GM13977 (cell line): ENCODE measurements around the gene THRB.
"Not testable (repeated sequence)": the region's sequence is repeated elsewhere in the genome, so short reads cannot be mapped to it uniquely, and the experiment has no call there.

Experiments
- DNase-seq: peaks from one replicate; pipeline ENCODE4 v3.0.0; 2012; ENCODE audit warnings: low spot score
- CTCF ChIP-seq: IDR thresholded peaks from 2 replicates; pipeline ENCODE4 v1.5.1; 2012; ENCODE audit warnings: mild to moderate bottlenecking, control low read depth; ENCODE audit not compliant: insufficient read depth; ENCODE audit errors: extremely low read depth, missing control alignments
- in situ Hi-C: fragments of 300-500 bp; cut with MboI; formaldehyde crosslinking; loops from one replicate; pipeline ENCODE4 v1.12.0; 2022; ENCODE audit warnings: low sequenced_read_pairs, low pct_unique_long_range_greater_than_20kb, mixed read lengths, inconsistent platforms; ENCODE audit not compliant: unreplicated experiment

The THRB gene

GRCh38 chr3:24419067-24419791 is 75.4 kb downstream of the THRB start:
- no peak for DNase-seq
- in situ Hi-C loops, result no loop called here
- no peak for TF ChIP-seq CTCF

- in situ Hi-C loops, result no loop called here
- no peak for DNase-seq
- no peak for TF ChIP-seq CTCF
Observed at GRCh38 chr3:24417730-24418129, 76.9 kb downstream of the THRB start.

- in situ Hi-C loops, result no loop called here
- TF ChIP-seq CTCF, result no peak
- no peak for DNase-seq
Observed at GRCh38 chr3:24416224-24416623, 78.4 kb downstream of the THRB start.

GRCh38 chr3:24415824-24416223 is 78.8 kb downstream of the THRB start:
- no peak for TF ChIP-seq CTCF
- in situ Hi-C loops, result no loop called here
- no peak for DNase-seq

GRCh38 chr3:24413662-24414061 is 81.0 kb downstream of the THRB start:
- DNase-seq, result not testable (repeated sequence)

GRCh38 chr3:24410860-24411259 is 83.8 kb downstream of the THRB start:
- DNase-seq, result no peak
- in situ Hi-C loops, result no loop called here
- no peak for TF ChIP-seq CTCF

More at GRCh38 chr3:24413662-24414061, 81.0 kb downstream of the THRB start:
- in situ Hi-C loops, result not testable (repeated sequence)

GRCh38 chr3:24407980-24408680 is 86.5 kb downstream of the THRB start:
- TF ChIP-seq CTCF, result no peak
- in situ Hi-C loops, result no loop called here
- DNase-seq, result no peak
